Osteocyte (in vitro differentiated cells): ENCODE results near the gene CKMT2. TPM values are rescaled to one million over a fixed set of nuclear protein-coding genes. Genes with fewer than 3 reads are reported as not detected.

ENCODE experiments used
- DNase-seq: peaks from one replicate; pipeline ENCODE4 v3.0.0; 2021; ENCODE audit warnings: mixed read lengths; ENCODE audit not compliant: unreplicated experiment; ENCODE audit errors: extremely low spot score
- H3K27ac Mint-ChIP-seq: one replicate; pipeline ENCODE4 v1.8.0; 2021; ENCODE audit warnings: mild to moderate bottlenecking, mixed read lengths; ENCODE audit not compliant: unreplicated experiment
- H3K27me3 Mint-ChIP-seq: one replicate; pipeline ENCODE4 v1.8.0; 2021; ENCODE audit warnings: mixed read lengths; ENCODE audit not compliant: unreplicated experiment
- H3K36me3 Mint-ChIP-seq: one replicate; pipeline ENCODE4 v1.8.0; 2021; ENCODE audit warnings: mixed read lengths; ENCODE audit not compliant: unreplicated experiment
- H3K4me1 Mint-ChIP-seq: one replicate; pipeline ENCODE4 v1.8.0; 2021; ENCODE audit warnings: mixed read lengths; ENCODE audit not compliant: unreplicated experiment
- H3K4me3 Mint-ChIP-seq: one replicate; pipeline ENCODE4 v1.8.0; 2021; ENCODE audit warnings: mild to moderate bottlenecking, moderate library complexity, mixed read lengths; ENCODE audit not compliant: unreplicated experiment
- H3K9me3 Mint-ChIP-seq: one replicate; pipeline ENCODE4 v1.8.0; 2021; ENCODE audit warnings: mixed read lengths; ENCODE audit not compliant: unreplicated experiment
- CTCF ChIP-seq: fragments of 200-600 bp; sonication (generic); IDR thresholded peaks from 2 replicates; pipeline ENCODE4 v1.5.0; 2021; ENCODE audit warnings: antibody characterized with exemption, mild to moderate bottlenecking, moderate library complexity
- total RNA-seq: library from RNA; stranded (reverse); gene quantifications from 2 replicates; pipeline ENCODE4 v1.2.1, GENCODE V29; 2021

CKMT2 gene
- total RNA-seq, 1 donor from 2014 or later, result not detected

GRCh38 chr5:81300921-81301270 is 67.8 kb downstream of the CKMT2 start:
- H3K27me3 Mint-ChIP-seq, result no peaks in the 10 kb centered on the region

GRCh38 chr5:81301271-81302015 is 68.3 kb downstream of the CKMT2 start, which contains the start of gene ZCCHC9:
Gene ZCCHC9 (plus strand): TSS chr5:81301587. CDS start chr5:81304758, 3,171 bp downstream.
- H3K27me3 Mint-ChIP-seq, result no peaks in the 10 kb centered on the region
- no peaks in the 10 kb centered on the region for H3K9me3 Mint-ChIP-seq
- peaks cover 9% of the 10 kb centered on the region for H3K36me3 Mint-ChIP-seq
- H3K4me3 Mint-ChIP-seq, result peak within 1 kb of the TSS; percentile 96
- H3K4me1 Mint-ChIP-seq, result peaks cover 26% of the 10 kb centered on the region
- H3K27ac Mint-ChIP-seq, result peak within 1 kb of the TSS; percentile 99
- peak; percentile 48 for TF ChIP-seq CTCF
- peak; percentile 95 for DNase-seq

More at GRCh38 chr5:81300921-81301270, 67.8 kb downstream of the CKMT2 start:
- no peak for DNase-seq
- Mint-ChIP-seq H3K27ac (peak overlapping the region; percentile 99), H3K4me3 (peak overlapping the region; percentile 96), H3K36me3 (peaks cover 9% of the 10 kb centered on the region), H3K4me1 (peaks cover 23% of the 10 kb centered on the region), H3K9me3 (no peaks in the 10 kb centered on the region)
- no peak for TF ChIP-seq CTCF

GRCh38 chr5:81302596-81302995 is 69.5 kb downstream of the CKMT2 start:
- peaks cover 26% of the 10 kb centered on the region for H3K4me1 Mint-ChIP-seq
- no peak overlapping the region for H3K27ac Mint-ChIP-seq
- TF ChIP-seq CTCF, result no peak
- H3K9me3 Mint-ChIP-seq, result no peaks in the 10 kb centered on the region
- peaks cover 9% of the 10 kb centered on the region for H3K36me3 Mint-ChIP-seq
- no peak for DNase-seq
- no peaks in the 10 kb centered on the region for H3K27me3 Mint-ChIP-seq
- peak overlapping the region; percentile 96 for H3K4me3 Mint-ChIP-seq

- TF ChIP-seq CTCF, result no peak
- peaks cover 10% of the 10 kb centered on the region for H3K36me3 Mint-ChIP-seq
- H3K4me1 Mint-ChIP-seq, result peaks cover 26% of the 10 kb centered on the region
- no peak overlapping the region for H3K27ac Mint-ChIP-seq
- H3K9me3 Mint-ChIP-seq, result no peaks in the 10 kb centered on the region
- DNase-seq, result no peak
- no peaks in the 10 kb centered on the region for H3K27me3 Mint-ChIP-seq
- peak overlapping the region; percentile 16 for H3K4me3 Mint-ChIP-seq
Measured at GRCh38 chr5:81303563-81303962, 70.4 kb downstream of the CKMT2 start.

- Mint-ChIP-seq H3K9me3 (no peaks in the 10 kb centered on the region), H3K27me3 (no peaks in the 10 kb centered on the region), H3K4me3 (no peak overlapping the region), H3K27ac (no peak overlapping the region), H3K36me3 (peaks cover 20% of the 10 kb centered on the region), H3K4me1 (peaks cover 14% of the 10 kb centered on the region)
- TF ChIP-seq CTCF, result no peak
- DNase-seq, result no peak
Measured at GRCh38 chr5:81305785-81306184, 72.7 kb downstream of the CKMT2 start.
